H9 (cell line): ENCODE measurements around the gene WDR88. TPM values are rescaled to one million over a fixed set of nuclear protein-coding genes. Genes with fewer than 3 reads are reported as not detected.

Experiments used
- DNase-seq: peaks from one replicate; pipeline ENCODE4 v3.0.0-alpha.2; 2017
- H2AFZ ChIP-seq: one replicate; pipeline ENCODE4 v1.6.1; 2013; ENCODE audit warnings: mild to moderate bottlenecking, low read length, control low read depth, moderate library complexity
- H2AK5ac ChIP-seq: 2 replicates; pipeline ENCODE4 v1.6.1; 2013; ENCODE audit warnings: low read length, control low read depth, mixed read lengths; ENCODE audit not compliant: insufficient read length
- H2BK120ac ChIP-seq: one replicate; pipeline ENCODE4 v1.6.1; 2013; ENCODE audit warnings: low read depth, mild to moderate bottlenecking, low read length, control low read depth, inconsistent platforms; ENCODE audit not compliant: poor library complexity, severe bottlenecking
- H2BK12ac ChIP-seq: 2 replicates; pipeline ENCODE4 v1.6.1; 2013; ENCODE audit warnings: low read length, control low read depth, mixed read lengths, low read depth; ENCODE audit not compliant: insufficient read length
- H2BK15ac ChIP-seq: 2 replicates; pipeline ENCODE4 v1.6.1; 2013; ENCODE audit warnings: low read depth, low read length, control low read depth
- H2BK20ac ChIP-seq: one replicate; pipeline ENCODE4 v1.6.1; 2013; ENCODE audit warnings: low read depth, mild to moderate bottlenecking, low read length, control low read depth, inconsistent platforms; ENCODE audit not compliant: poor library complexity, severe bottlenecking
- H2BK5ac ChIP-seq: 2 replicates; pipeline ENCODE4 v1.6.1; 2013; ENCODE audit warnings: low read length, control low read depth, mixed read lengths; ENCODE audit not compliant: insufficient read length
- H3K14ac ChIP-seq: 2 replicates; pipeline ENCODE4 v1.6.1; 2013; ENCODE audit warnings: low read length, control low read depth; ENCODE audit not compliant: insufficient read depth
- H3K18ac ChIP-seq: 2 replicates; pipeline ENCODE4 v1.6.1; 2013; ENCODE audit warnings: low read depth, mild to moderate bottlenecking, mixed read lengths, low read length, control low read depth; ENCODE audit not compliant: insufficient read length
- H3K23ac ChIP-seq: 2 replicates; pipeline ENCODE4 v1.6.1; 2013; ENCODE audit warnings: low read length, control low read depth, mixed read lengths, low read depth; ENCODE audit not compliant: insufficient read length
- H3K23me2 ChIP-seq: 2 replicates; pipeline ENCODE4 v1.6.1; 2013; ENCODE audit warnings: low read depth, mild to moderate bottlenecking, mixed read lengths, low read length, control low read depth; ENCODE audit not compliant: insufficient read length, poor library complexity, severe bottlenecking
- H3K27ac ChIP-seq: 2 replicates; pipeline ENCODE4 v1.5.1; 2013; ENCODE audit warnings: low read length, control low read depth, mixed read lengths, low read depth; ENCODE audit not compliant: insufficient read length
- H3K27me3 ChIP-seq: 2 replicates; pipeline ENCODE4 v1.6.1; 2013; ENCODE audit warnings: low read length, control low read depth, inconsistent platforms; ENCODE audit not compliant: insufficient read depth
- H3K4ac ChIP-seq: 2 replicates; pipeline ENCODE4 v1.6.1; 2013; ENCODE audit warnings: low read depth, mild to moderate bottlenecking, control low read depth, inconsistent platforms, low read length, moderate library complexity
- H3K4me1 ChIP-seq: 2 replicates; pipeline ENCODE4 v1.6.1; 2013; ENCODE audit warnings: low read length, control low read depth, inconsistent platforms; ENCODE audit not compliant: insufficient read depth
- H3K4me2 ChIP-seq: 2 replicates; pipeline ENCODE4 v1.6.1; 2013; ENCODE audit warnings: low read length, control low read depth, mixed read lengths; ENCODE audit not compliant: insufficient read length, insufficient read depth
- H3K56ac ChIP-seq: 2 replicates; pipeline ENCODE4 v1.6.1; 2013; ENCODE audit warnings: low read depth, mild to moderate bottlenecking, mixed read lengths, low read length, control low read depth; ENCODE audit not compliant: insufficient read length
- H3K79me1 ChIP-seq: 2 replicates; pipeline ENCODE4 v1.6.1; 2013; ENCODE audit warnings: low read depth, mild to moderate bottlenecking, moderate library complexity, low read length, control low read depth, inconsistent platforms; ENCODE audit not compliant: insufficient read depth, poor library complexity, severe bottlenecking
- H3K79me2 ChIP-seq: 2 replicates; pipeline ENCODE4 v1.6.1; 2013; ENCODE audit warnings: low read length, control low read depth, inconsistent platforms; ENCODE audit not compliant: insufficient read depth
- H3K9ac ChIP-seq: 2 replicates; pipeline ENCODE4 v1.6.1; 2013; ENCODE audit warnings: low read length, control low read depth, mixed read lengths; ENCODE audit not compliant: insufficient read length; ENCODE audit errors: extremely low read depth
- H3K9me3 ChIP-seq: one replicate; pipeline ENCODE4 v1.6.1; 2013; ENCODE audit warnings: low read depth, low read length, inconsistent platforms; ENCODE audit not compliant: control insufficient read depth
- H3T11ph ChIP-seq: one replicate; pipeline ENCODE4 v1.6.1; 2013; ENCODE audit warnings: mild to moderate bottlenecking, low read length, control low read depth, inconsistent platforms
- H4K20me1 ChIP-seq: one replicate; pipeline ENCODE4 v1.6.1; 2013; ENCODE audit not compliant: control insufficient read depth, insufficient read length, insufficient read depth
- H4K5ac ChIP-seq: 2 replicates; pipeline ENCODE4 v1.6.1; 2013; ENCODE audit warnings: low read depth, mild to moderate bottlenecking, mixed read lengths, low read length, control low read depth; ENCODE audit not compliant: insufficient read length
- H4K8ac ChIP-seq: replicated peaks from 2 replicates; pipeline ENCODE4 v1.6.1; 2013; ENCODE audit warnings: low read length, control low read depth, mixed read lengths, low read depth; ENCODE audit not compliant: insufficient read length
- H4K91ac ChIP-seq: 2 replicates; pipeline ENCODE4 v1.6.1; 2013; ENCODE audit warnings: low read depth, mild to moderate bottlenecking, moderate library complexity, mixed read lengths, low read length, control low read depth; ENCODE audit not compliant: insufficient read length
- H3K27ac Mint-ChIP-seq, 3 experiments: 2 replicates in 2 of 3; 3 replicates in 1 of 3; pipeline ENCODE4 v1.8.0; 2020 to 2021; ENCODE audit warnings: mixed read lengths in 3 of 3, mild to moderate bottlenecking in 1 of 3, moderate library complexity in 1 of 3
- H3K27me3 Mint-ChIP-seq: 2 replicates; pipeline ENCODE4 v1.8.0; 2021; ENCODE audit warnings: low read depth, mild to moderate bottlenecking, moderate library complexity, mixed read lengths
- H3K36me3 Mint-ChIP-seq, 3 experiments: 2 replicates in 2 of 3; 3 replicates in 1 of 3; pipeline ENCODE4 v1.8.0; 2020 to 2021; ENCODE audit warnings: low read depth in 3 of 3, mixed read lengths in 3 of 3; ENCODE audit not compliant: insufficient read depth in 1 of 3
- H3K4me1 Mint-ChIP-seq, 2 experiments: 2 replicates each; pipeline ENCODE4 v1.8.0; 2020; ENCODE audit warnings: mixed read lengths in 2 of 2
- H3K4me3 Mint-ChIP-seq, 2 experiments: 2 replicates in 1 of 2; 3 replicates in 1 of 2; pipeline ENCODE4 v1.8.0; 2020 to 2021; ENCODE audit warnings: mild to moderate bottlenecking in 2 of 2, mixed read lengths in 2 of 2, moderate library complexity in 1 of 2
- H3K9me3 Mint-ChIP-seq, 2 experiments: 2 replicates in 1 of 2; 3 replicates in 1 of 2; pipeline ENCODE4 v1.8.0; 2020; ENCODE audit warnings: mild to moderate bottlenecking in 2 of 2, mixed read lengths in 2 of 2, moderate library complexity in 1 of 2
- CTCF ChIP-seq: fragments of 200-600 bp; sonication (generic); conservative IDR thresholded peaks from 3 replicates; pipeline ENCODE4 v1.8.0; 2021; ENCODE audit warnings: antibody characterized with exemption, mild to moderate bottlenecking
- WGBS: extraction: QIAGEN DNeasy Blood & Tissue Kit; methylation state at CpG from one replicate; pipeline ENCODE4 v1.1.7; 2013; ENCODE audit warnings: missing lambda C conversion rate, low lambda C conversion rate, mixed read lengths; ENCODE audit not compliant: insufficient read length; ENCODE audit errors: extremely low coverage; 5-methylcytosine and 5-hydroxymethylcytosine counted together
- total RNA-seq: library from RNA; stranded (reverse); gene quantifications from 2 replicates; pipeline ENCODE4 v1.2.1, GENCODE V29; 2021

WDR88 gene
- total RNA-seq, 1 experiment from 2014 or later: not detected

GRCh38 chr19:33094436-33095067, 37.4 kb upstream of the WDR88 start:
- no peak overlapping the region for H4K8ac ChIP-seq
- no peak overlapping the region for H3K23ac ChIP-seq
- no peak overlapping the region for H2BK15ac ChIP-seq
- H2AFZ ChIP-seq: no peak overlapping the region
- no peak overlapping the region for H2BK5ac ChIP-seq
- Mint-ChIP-seq H3K4me3 (no peak overlapping the region), H3K27ac (no peak overlapping the region; a peak in 1 of 7 replicates), H3K4me1 (peaks cover 6% of the 10 kb centered on the region in 2 experiments; a peak in 3 of 4 replicates), H3K27me3 (no peaks in the 10 kb centered on the region), H3K36me3 (peaks cover 4 to 79% (median 62%) of the 10 kb centered on the region in 3 experiments; a peak in 6 of 7 replicates), H3K9me3 (no peaks in the 10 kb centered on the region)
- no peaks in the 10 kb centered on the region for H3K4me1 ChIP-seq
- H4K91ac ChIP-seq: no peak overlapping the region
- H2BK12ac ChIP-seq: no peak overlapping the region
- H3K23me2 ChIP-seq: no peaks in the 10 kb centered on the region
- no peak for TF ChIP-seq CTCF
- DNase-seq: no peak
- no peak overlapping the region for H3K27ac ChIP-seq
- no peak overlapping the region for H3K18ac ChIP-seq
- WGBS: no CpG with 5 or more reads among the region's 6 CpGs
- H4K5ac ChIP-seq: no peak overlapping the region
- no peak overlapping the region for H3K56ac ChIP-seq
- no peak overlapping the region for H3K4ac ChIP-seq
- no peaks in the 10 kb centered on the region for H3K79me1 ChIP-seq
- H3K9ac ChIP-seq: no peak overlapping the region
- no peaks in the 10 kb centered on the region; the same call in 1 of the 2 replicates for H3K79me2 ChIP-seq
- H3K9me3 ChIP-seq: no peaks in the 10 kb centered on the region
- H2AK5ac ChIP-seq: no peak overlapping the region
- H4K20me1 ChIP-seq: no peaks in the 10 kb centered on the region
- no peak overlapping the region for H3K14ac ChIP-seq
- H3K27me3 ChIP-seq: no peaks in the 10 kb centered on the region
- H2BK120ac ChIP-seq: no peak overlapping the region
- no peak overlapping the region for H3T11ph ChIP-seq
- no peak overlapping the region for H3K4me2 ChIP-seq
- no peak overlapping the region for H2BK20ac ChIP-seq
